Neural progenitor cell (in vitro differentiated cells): ENCODE measurements around the gene WDR93. TPM values are rescaled to one million over a fixed set of nuclear protein-coding genes. Genes with fewer than 3 reads are reported as not detected.
A peak's percentile ranks its signal among the peaks of the same experiment; 100 is the strongest.

Experiments
- DNase-seq: peaks from one replicate; pipeline ENCODE4 v3.0.0-alpha.2; 2016; ENCODE audit warnings: low spot score
- H2AFZ ChIP-seq: fragments of 200-600 bp; sonication (generic); replicated peaks from 2 replicates; pipeline ENCODE4 v1.6.1; 2016; ENCODE audit warnings: antibody characterized with exemption
- H3F3A ChIP-seq: fragments of 200-600 bp; sonication (generic); 2 replicates; pipeline ENCODE4 v1.6.1; 2016; ENCODE audit warnings: antibody characterized with exemption, low read depth
- H3K27ac ChIP-seq: fragments of 200-600 bp; sonication (generic); 2 replicates; pipeline ENCODE4 v1.5.1; 2016; ENCODE audit warnings: mild to moderate bottlenecking
- H3K27me3 ChIP-seq: fragments of 200-600 bp; sonication (generic); 2 replicates; pipeline ENCODE4 v1.6.1; 2016; ENCODE audit warnings: mild to moderate bottlenecking, moderate library complexity
- H3K36me3 ChIP-seq: fragments of 200-600 bp; sonication (generic); 2 replicates; pipeline ENCODE4 v1.5.1; 2016
- H3K4me1 ChIP-seq: fragments of 200-600 bp; sonication (generic); 2 replicates; pipeline ENCODE4 v1.6.1; 2016; ENCODE audit warnings: mixed run types
- H3K4me2 ChIP-seq: fragments of 200-600 bp; sonication (generic); 2 replicates; pipeline ENCODE4 v1.6.1; 2016
- H3K4me3 ChIP-seq: fragments of 200-600 bp; sonication (generic); 2 replicates; pipeline ENCODE4 v1.5.1; 2016
- H3K79me2 ChIP-seq: fragments of 200-600 bp; sonication (generic); 2 replicates; pipeline ENCODE4 v1.6.1; 2016; ENCODE audit warnings: low read depth
- H3K9ac ChIP-seq: fragments of 200-600 bp; sonication (generic); 2 replicates; pipeline ENCODE4 v1.6.1; 2016
- H3K9me3 ChIP-seq: fragments of 200-600 bp; sonication (generic); 2 replicates; pipeline ENCODE4 v1.5.1; 2016; ENCODE audit warnings: low read depth
- H4K20me1 ChIP-seq: fragments of 200-600 bp; sonication (generic); 2 replicates; pipeline ENCODE4 v1.6.1; 2016; ENCODE audit warnings: low read depth
- H3K27ac Mint-ChIP-seq: 3 replicates; pipeline ENCODE4 v1.8.0; 2021; ENCODE audit warnings: mixed read lengths
- H3K27me3 Mint-ChIP-seq: 2 replicates; pipeline ENCODE4 v1.8.0; 2022; ENCODE audit warnings: low read depth, mild to moderate bottlenecking, inconsistent platforms, moderate library complexity, mixed read lengths; ENCODE audit not compliant: insufficient read depth
- H3K36me3 Mint-ChIP-seq: 3 replicates; pipeline ENCODE4 v1.8.0; 2021; ENCODE audit warnings: mixed read lengths
- H3K4me1 Mint-ChIP-seq: 3 replicates; pipeline ENCODE4 v1.8.0; 2021; ENCODE audit warnings: mixed read lengths
- H3K4me3 Mint-ChIP-seq: 3 replicates; pipeline ENCODE4 v1.8.0; 2021; ENCODE audit warnings: mild to moderate bottlenecking, moderate library complexity, mixed read lengths
- H3K9me3 Mint-ChIP-seq: 3 replicates; pipeline ENCODE4 v1.8.0; 2020; ENCODE audit warnings: mixed read lengths
- EZH2 ChIP-seq: fragments of 200-600 bp; sonication (generic); IDR thresholded peaks from 2 replicates; pipeline ENCODE4 v1.6.1; 2017; ENCODE audit warnings: antibody characterized with exemption, mild to moderate bottlenecking, moderate library complexity
- EZH2phosphoT487 ChIP-seq: fragments of 200-600 bp; sonication (generic); IDR thresholded peaks from 2 replicates; pipeline ENCODE4 v1.6.1; 2017; ENCODE audit warnings: antibody characterized with exemption
- total RNA-seq: library from RNA; depleted of rRNA; stranded (reverse); fragments of >200 nt; gene quantifications from 2 replicates; pipeline ENCODE4 v1.2.3, GENCODE V29; 2015; ENCODE audit warnings: low replicate concordance
- TF ChIP-seq, protein P1 (sequence below): fragments of 200-600 bp; sonication (generic); IDR thresholded peaks from 2 replicates; pipeline ENCODE4 v1.5.1; 2017; ENCODE audit warnings: antibody characterized with exemption, mild to moderate bottlenecking

The WDR93 gene
- total RNA-seq, 1 donor from 2014 or later = 0.51 TPM

DNA sequence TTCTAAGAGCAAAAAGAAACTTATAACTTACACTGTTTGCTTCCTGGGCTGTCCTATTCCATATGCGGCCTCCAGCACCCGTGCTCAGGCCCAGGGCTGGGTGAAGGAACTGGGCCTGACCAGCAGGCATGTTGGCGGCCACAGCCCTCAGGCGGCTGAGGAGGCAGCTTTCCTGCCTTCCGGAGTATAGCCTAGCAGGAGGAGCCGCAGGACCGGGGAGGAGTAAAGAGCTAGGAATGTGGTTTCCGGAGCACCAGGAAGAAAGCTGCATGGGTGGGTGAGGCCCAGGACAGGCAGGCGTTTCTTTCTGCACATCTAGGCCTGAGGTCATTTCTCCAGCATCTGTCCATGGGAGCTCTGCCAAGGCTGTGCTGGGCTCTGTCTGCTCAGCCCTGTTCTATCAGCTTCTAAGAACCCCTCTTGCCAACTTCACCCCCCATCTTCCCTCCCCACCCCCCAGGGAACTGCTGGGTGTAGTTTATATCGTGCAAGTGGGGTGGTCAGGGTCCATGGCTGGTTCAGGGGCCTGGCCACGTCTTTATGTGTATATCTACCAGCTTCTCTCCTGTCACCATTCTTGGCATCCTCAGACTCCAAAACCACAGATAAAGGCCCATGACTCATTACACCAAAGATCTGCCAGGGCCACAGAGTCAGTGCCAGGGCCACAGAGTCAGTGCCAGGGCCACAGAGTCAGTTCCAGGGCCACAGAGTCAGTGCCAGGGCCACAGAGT lies 27.6 kb upstream of the WDR93 start:
- no peaks in the 10 kb centered on the region for H4K20me1 ChIP-seq
- Mint-ChIP-seq H3K27me3 (peaks cover 25% of the 10 kb centered on the region), H3K4me1 (peaks cover 10% of the 10 kb centered on the region), H3K27ac (no peak overlapping the region), H3K4me3 (no peak overlapping the region), H3K36me3 (no peaks in the 10 kb centered on the region), H3K9me3 (no peaks in the 10 kb centered on the region)
- no peak overlapping the region for H3K4me3 ChIP-seq
- H3K9me3 ChIP-seq = no peaks in the 10 kb centered on the region
- no peak overlapping the region for H2AFZ ChIP-seq
- H3F3A ChIP-seq = peaks cover 18% of the 10 kb centered on the region
- H3K79me2 ChIP-seq = no peaks in the 10 kb centered on the region
- no peaks in the 10 kb centered on the region for H3K36me3 ChIP-seq
- TF ChIP-seq EZH2phosphoT487 (no peak), EZH2 (no peak)
- TF ChIP-seq, protein P1, sequence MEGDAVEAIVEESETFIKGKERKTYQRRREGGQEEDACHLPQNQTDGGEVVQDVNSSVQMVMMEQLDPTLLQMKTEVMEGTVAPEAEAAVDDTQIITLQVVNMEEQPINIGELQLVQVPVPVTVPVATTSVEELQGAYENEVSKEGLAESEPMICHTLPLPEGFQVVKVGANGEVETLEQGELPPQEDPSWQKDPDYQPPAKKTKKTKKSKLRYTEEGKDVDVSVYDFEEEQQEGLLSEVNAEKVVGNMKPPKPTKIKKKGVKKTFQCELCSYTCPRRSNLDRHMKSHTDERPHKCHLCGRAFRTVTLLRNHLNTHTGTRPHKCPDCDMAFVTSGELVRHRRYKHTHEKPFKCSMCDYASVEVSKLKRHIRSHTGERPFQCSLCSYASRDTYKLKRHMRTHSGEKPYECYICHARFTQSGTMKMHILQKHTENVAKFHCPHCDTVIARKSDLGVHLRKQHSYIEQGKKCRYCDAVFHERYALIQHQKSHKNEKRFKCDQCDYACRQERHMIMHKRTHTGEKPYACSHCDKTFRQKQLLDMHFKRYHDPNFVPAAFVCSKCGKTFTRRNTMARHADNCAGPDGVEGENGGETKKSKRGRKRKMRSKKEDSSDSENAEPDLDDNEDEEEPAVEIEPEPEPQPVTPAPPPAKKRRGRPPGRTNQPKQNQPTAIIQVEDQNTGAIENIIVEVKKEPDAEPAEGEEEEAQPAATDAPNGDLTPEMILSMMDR = no peak
- H3K27me3 ChIP-seq = peaks cover 49% of the 10 kb centered on the region
- no peak overlapping the region for H3K4me2 ChIP-seq
- no peak for DNase-seq
- H3K4me1 ChIP-seq = peaks cover 13% of the 10 kb centered on the region
- no peak overlapping the region for H3K9ac ChIP-seq
- no peak overlapping the region for H3K27ac ChIP-seq

DNA sequence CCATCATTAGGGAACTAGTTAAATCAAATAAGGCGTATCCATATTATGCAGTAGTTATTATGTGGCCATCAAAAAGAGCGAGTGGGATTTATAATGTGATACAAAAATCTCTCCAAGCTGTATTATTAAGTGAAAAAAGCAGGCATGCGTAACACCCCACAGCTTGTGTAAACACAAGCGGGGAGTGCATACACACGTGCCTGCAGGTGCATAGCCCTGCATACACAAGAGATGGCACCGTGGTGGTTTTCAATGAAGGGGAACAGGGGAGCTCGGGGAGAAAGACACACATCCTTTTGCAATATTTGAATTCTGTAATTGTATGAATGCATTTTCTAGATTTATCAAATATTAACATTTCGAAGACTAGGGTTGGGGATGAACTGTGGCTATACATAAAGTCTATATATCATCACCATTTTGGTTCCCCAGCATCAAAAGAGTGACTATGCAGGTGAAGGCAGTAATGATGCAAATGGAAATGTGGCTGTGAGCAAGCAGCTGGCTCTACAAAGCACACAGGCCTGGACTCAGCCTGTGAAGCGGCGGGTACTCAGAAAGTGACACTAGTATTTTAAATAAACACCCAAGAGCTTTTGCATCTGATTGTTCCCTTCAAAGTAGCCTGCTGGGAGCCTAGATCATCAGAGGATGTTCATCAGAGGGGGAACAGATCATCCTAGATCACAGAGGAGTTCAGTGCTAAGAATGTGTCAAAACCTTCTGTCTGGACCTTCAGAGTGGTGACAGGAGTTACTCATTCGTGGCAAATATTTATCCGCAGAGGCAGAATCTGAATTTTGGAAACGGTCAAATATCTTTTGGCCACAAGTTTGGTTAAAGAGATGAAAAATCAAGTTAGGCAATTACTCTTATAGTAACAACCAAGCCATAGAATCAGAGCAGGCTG lies 25.9 kb upstream of the WDR93 start:
- Histone ChIP-seq H3K4me2 (peak overlapping the region; percentile 79), H3K4me3 (peak overlapping the region; percentile 45)
- no peak overlapping the region for H3K27ac Mint-ChIP-seq

DNA sequence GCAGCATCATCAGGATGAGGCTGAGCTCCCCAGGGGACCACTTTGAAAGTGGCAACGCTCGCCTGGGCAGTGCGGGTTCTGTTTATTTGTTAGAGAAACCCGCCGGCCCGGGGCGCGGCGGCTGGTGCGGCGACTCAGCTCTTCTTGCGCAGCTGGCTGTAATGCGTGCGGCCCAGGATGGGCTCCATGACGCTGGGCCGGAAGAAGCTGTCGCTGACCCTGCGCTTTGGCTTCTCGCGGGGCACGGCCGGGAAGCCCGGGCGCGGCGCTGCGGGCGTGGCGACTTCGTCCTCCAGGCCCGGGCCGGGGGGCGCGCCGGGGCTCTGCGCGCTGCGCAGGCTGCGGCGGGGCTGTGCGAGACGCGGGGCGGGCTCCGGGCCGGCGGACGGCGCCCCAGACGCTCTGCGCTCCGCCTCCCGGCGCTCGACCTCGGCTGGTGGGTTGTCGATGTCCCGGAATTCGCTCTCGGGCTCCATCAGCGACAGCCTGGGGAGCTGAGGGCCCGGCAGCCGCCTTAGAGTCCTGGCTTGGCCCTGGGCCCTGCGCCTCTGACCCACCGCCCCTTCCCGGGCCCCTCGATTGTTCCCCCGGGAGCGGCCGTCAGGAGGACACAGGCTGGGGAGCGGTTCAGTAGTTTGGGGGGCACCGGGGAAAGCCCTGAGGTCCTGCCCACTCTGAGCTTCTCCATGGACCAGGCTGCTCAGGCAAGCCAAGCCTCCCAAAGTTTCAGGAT lies 25.0 kb upstream of the WDR93 start:
- H3K27me3 Mint-ChIP-seq = peaks cover 22% of the 10 kb centered on the region
- peaks cover 31% of the 10 kb centered on the region for H3K27me3 ChIP-seq
- no peaks in the 10 kb centered on the region for H4K20me1 ChIP-seq
- H3K4me2 ChIP-seq = peak overlapping the region; percentile 79
- H3K9ac ChIP-seq = no peak overlapping the region
- DNase-seq = peak; percentile 82
- TF ChIP-seq EZH2phosphoT487 (peak; percentile 48), EZH2 (no peak)
- H3K4me3 Mint-ChIP-seq = peak overlapping the region; percentile 62
- H3K9me3 ChIP-seq = no peaks in the 10 kb centered on the region
- H3K36me3 ChIP-seq = no peaks in the 10 kb centered on the region
- peaks cover 13% of the 10 kb centered on the region for H3K4me1 ChIP-seq
- peak overlapping the region; percentile 90 for H2AFZ ChIP-seq
- H3K79me2 ChIP-seq = no peaks in the 10 kb centered on the region
- peaks cover 18% of the 10 kb centered on the region for H3F3A ChIP-seq
- no peak overlapping the region for H3K27ac Mint-ChIP-seq
- peaks cover 10% of the 10 kb centered on the region for H3K4me1 Mint-ChIP-seq
- H3K27ac ChIP-seq = no peak overlapping the region
- no peaks in the 10 kb centered on the region for H3K36me3 Mint-ChIP-seq
- peak overlapping the region; percentile 45 for H3K4me3 ChIP-seq
- no peaks in the 10 kb centered on the region for H3K9me3 Mint-ChIP-seq

More for the DNA sequence above, 25.9 kb upstream of the WDR93 start:
- H3K9me3 Mint-ChIP-seq = no peaks in the 10 kb centered on the region
- TF ChIP-seq, protein P1 = no peak
- TF ChIP-seq EZH2phosphoT487 (no peak), EZH2 (no peak)
- Histone ChIP-seq H2AFZ (peak overlapping the region; percentile 90), H3K4me1 (peaks cover 13% of the 10 kb centered on the region), H3K9ac (no peak overlapping the region), H4K20me1 (no peaks in the 10 kb centered on the region), H3K36me3 (no peaks in the 10 kb centered on the region), H3K27me3 (peaks cover 41% of the 10 kb centered on the region), H3K79me2 (no peaks in the 10 kb centered on the region), H3F3A (peaks cover 18% of the 10 kb centered on the region), H3K27ac (no peak overlapping the region), H3K9me3 (no peaks in the 10 kb centered on the region)
- peaks cover 10% of the 10 kb centered on the region for H3K4me1 Mint-ChIP-seq
- peaks cover 27% of the 10 kb centered on the region for H3K27me3 Mint-ChIP-seq
- DNase-seq = no peak
- no peaks in the 10 kb centered on the region for H3K36me3 Mint-ChIP-seq
- H3K4me3 Mint-ChIP-seq = peak overlapping the region; percentile 68
